NOMO-1 treated with DMSO at 0.1 percent for 48 hours (cell line): ENCODE measurements around the gene PUSL1.

ENCODE experiments used
- DNase-seq: peaks from one replicate; lab custom pipeline; 2025; ENCODE audit not compliant: unreplicated experiment; lab: John Stamatoyannopoulos, UW

The PUSL1 gene, protein sequence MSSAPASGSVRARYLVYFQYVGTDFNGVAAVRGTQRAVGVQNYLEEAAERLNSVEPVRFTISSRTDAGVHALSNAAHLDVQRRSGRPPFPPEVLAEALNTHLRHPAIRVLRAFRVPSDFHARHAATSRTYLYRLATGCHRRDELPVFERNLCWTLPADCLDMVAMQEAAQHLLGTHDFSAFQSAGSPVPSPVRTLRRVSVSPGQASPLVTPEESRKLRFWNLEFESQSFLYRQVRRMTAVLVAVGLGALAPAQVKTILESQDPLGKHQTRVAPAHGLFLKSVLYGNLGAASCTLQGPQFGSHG

DNA sequence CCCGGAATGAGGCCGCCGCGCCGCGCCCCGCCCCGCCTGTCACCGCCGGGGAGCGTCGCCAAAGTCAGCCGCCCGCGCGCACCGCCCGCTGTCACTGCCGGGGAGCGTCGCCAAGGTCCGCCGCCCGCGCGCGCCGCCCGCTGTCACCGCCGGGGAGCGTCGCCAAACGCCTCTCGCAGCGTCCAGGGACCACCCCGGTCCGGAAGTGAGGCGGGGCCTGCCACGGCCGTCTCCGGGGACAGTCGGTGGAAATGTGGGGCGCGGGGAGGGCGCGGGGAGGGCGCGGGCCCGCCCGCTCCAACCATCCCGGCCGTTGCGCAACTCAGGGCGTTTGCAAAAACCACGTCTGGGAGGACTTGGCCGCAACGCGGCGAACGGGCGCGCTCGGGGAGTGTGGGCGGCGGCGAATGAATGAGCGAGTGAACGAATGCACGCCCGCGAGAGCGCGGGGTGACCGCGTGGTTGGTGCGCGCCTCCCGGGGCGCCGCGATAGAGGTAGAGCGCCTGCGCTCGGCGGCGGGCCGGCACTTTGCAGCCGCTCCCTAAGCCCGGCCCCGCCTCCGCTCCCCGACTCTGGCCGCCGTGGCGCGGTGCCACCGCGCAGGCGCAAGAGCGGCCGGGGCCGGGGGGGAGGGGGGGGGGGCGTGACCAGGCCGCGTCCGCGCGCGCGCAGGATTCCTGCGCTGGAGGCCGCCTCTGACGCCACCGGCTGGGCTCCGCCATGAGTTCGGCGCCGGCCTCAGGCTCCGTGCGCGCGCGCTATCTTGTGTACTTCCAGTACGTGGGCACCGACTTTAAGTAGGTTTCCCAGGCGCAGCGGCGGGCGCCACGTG is at the start of gene PUSL1, which contains the start of gene ACAP3:
Gene PUSL1 (plus strand): TSS at position 675 of the 833 bp plus-strand sequence. CDS start 47 bp downstream, at position 722.
Gene ACAP3 (minus strand): TSS at position 8 of the 833 bp plus-strand sequence. CDS start 115 bp downstream, outside the sequence.
- peak; percentile 92 for DNase-seq

DNA sequence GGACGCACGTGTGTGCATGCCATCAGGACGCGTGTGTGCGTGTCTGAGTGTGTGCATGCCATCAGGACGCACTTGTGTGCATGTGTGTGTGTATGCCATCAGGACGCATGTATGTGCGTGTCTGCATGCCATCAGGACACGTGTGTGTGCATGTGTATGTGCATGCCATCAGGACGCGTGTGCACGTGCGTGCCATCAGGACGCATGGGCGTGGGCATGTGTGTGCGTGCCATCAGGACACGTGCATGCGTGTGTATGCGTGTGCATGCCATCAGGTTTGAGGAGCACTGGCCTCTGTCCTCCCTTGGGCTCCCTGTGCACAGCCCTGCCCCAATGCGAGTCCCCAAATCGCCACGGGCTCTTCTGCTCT is 49.3 kb upstream of the PUSL1 start:
- DNase-seq, result no peak

DNA sequence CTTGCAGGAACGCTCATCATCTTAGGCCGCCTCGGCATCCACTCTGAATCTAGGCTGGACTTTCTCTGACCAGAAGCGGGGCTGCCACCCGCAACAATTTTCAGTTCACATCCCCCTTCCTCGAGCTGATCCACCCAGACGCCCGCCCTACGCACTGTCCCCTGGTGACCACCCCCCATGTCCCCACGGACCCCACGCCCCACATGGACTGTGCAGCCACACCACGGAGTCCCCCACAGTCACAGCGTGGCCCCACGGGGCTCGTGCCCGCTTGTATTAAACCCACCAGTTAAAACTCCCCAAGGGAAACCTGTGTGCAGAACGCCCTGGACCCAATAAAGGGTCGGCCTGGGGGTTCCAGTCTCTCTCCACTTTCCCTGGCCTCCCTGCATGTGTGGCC is 48.9 kb upstream of the PUSL1 start:
- DNase-seq, result no peak

DNA sequence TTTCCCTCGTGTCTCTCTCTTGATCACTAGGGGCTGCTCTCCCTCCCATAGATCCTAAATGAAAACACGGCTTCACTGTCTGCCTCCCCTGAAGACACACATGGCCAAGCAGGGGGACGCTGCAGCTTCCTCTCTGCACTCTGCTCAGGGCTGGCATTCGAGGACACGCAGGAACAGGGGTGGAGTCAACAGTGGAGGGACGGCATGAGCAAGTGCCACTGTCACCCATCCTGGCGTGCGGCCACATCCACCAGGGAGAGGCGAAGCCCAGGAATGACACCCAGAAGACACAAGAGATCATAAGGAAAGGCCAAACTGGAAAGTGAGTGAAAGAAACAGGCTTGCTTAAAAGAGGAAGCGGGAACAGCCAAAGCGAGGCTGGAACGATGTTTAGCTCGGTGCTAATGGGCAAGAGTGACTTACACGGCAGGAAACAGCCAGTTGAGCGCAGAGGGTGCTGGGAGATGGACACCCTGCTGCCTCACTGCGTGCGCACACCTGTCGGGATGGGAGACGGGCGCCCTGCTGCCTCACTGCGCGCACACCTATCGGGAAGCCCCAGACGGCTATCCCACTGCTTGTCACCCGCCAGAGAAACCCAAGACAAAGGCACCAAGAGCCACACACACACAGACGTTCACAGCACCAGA is 48.3 kb upstream of the PUSL1 start:
- peak; percentile 81 for DNase-seq

DNA sequence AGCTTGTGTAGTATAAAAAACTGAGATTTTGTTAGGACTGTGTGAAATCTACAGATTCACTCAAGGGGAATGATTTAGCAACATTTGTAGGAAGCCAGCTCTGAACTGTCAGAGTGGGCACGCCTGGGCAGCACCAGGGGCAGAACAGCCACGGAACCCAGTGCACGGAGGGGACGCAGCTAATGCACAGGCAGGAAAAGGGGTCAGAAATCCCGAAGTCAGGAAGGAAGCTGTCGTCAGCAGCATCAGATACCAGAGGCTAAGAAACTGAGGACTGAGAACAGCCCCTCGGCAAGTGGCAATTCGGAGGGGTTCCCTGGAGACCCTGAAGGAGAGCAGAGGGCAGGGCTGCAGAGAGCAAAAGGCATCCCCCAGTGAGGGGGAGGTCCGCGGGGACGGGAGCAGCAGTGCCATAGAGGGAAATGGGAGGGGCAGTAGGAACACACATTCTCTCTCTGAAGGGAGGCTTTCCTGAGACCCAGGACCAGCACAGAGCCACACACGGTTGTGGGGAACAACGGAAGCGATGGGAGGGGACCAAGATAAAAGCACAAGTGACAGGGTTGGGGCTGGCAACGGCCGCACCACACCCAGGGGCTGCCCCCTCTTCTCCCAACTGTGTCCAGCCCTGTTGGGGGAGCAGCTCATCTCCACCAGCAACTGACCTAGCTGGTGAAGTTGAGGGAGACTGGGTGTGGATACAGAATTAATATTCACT is 47.4 kb upstream of the PUSL1 start:
- no peak for DNase-seq

DNA sequence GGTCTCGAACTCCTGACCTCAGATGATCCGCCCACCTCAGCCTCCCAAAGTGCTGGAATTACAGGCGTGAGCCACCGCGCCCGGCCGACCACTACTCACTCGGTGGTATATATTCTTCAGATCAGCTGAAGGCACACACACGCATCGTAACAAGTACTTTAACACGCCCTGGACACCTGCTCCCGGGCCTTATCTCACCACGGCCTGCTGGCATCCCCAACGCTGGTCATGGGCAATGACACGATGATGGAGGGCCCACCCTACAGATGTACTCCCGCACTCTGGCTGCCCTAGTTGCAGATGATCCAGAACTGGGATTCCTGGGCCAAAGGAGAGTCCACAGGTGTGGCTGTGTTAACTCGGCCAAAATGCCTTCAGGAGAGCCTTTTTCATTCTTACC is 46.3 kb upstream of the PUSL1 start:
- DNase-seq, result no peak

DNA sequence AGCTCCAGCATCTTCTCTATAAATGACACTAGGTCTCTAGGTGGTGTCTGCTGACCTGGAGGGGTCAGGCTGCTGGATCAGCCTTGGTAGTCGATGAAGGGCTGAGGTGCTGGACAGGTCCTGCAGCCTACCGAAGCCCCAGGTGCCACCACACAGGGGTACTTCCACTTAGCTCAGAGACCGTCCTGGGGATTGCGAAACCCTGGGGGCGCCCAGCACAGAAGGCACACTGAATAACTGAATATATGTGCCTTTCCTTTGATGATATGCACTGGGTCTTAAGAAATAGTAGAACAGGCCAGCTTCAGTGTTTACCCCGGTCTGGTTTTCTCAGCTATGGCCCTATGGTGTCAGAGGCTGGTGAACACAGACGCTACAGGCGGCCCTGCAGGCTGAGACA is 45.6 kb upstream of the PUSL1 start:
- no peak for DNase-seq

DNA sequence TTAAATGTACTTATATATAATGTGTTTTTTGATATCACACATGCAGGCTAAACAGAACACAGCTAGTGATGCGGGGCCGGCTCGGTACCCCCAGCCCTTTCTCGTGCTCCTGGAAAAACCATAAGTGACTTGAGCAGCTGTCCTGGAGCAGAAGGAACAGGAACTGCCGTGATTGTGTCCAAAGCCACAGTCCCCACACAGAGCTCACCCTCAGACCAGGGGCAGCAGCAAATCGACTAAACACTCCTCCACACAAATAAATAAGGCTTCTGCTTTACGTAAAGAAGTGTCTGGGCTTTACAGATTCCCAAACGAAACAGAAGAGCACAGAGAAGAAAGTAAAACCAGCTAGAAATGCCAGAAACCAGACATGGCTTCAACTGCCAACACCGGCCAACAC is 44.4 kb upstream of the PUSL1 start:
- DNase-seq, result no peak

DNA sequence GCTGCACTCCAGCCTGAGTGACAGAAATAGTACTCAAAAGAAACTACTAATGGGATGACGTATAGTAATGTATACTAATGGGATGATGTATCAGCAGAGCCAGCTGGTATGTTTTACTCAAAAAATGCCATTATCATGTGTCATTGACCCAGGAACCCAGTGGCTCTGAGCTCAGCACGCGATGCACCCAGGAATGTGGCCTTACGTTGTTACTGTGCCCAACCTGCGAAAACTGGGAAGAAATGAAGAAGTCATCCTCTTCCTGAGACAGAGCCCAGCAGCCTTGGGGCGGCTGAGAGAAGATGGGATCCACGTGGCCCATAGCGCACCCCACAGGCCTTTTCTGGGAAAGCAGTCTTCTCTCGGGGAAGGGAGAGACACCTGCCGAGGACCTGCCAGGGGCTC is 43.5 kb upstream of the PUSL1 start:
- no peak for DNase-seq

DNA sequence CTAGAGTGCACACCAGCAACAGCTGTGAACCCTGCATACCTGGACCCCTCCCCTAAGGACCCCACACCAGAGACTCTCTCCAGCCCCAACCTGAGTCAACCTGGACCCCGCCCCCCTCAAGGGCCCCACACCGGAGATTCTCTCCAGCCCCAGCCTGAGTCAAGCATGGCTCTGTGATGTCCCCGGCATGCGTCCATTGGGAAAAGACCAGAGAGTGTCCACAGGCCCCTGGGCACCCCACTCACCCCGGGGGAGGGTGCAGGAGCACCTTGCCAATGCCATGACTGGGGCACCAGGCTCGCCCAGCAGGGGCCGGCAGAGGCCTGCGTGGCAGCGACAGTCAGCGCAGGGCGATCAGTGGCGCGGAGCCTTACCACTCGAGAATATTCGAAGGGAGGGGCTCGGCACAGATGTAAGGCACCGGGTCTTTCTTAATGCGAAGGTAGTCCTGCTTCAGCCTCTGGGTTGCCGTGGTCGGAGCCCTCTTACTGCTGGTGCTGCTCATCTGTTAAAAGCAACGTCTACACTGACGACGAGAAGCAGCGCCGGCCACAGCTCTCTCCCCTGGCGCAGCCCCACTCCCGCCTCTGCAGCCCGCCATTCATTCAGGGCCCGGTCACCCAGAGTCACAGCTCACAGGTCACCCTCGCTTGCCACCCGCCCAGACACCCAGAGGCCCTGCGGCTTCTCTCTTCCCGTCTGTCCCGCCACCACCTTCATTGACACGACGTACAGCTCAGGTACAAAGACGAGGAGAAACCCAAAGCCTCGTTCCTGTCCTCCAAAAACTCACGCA is 40.7 kb upstream of the PUSL1 start:
- DNase-seq, result no peak

DNA sequence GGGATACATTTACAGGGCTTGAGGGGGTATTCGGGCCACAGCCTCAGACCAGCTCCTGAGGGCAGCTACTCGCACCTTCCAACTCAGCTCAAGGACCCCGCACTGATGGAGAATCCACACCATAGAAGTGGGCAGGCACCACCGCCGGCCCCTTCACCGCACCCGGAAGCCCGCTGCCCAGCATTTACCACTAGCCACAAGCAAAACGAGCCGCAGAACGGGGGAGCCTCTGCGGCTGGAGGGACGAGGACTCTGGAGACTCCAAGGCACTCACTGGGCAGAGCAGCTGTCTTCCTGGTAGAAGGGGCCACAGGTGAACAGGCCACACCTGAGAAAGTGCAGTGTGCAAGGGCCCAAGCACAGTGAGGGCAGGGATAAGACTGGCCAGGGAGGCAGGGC is 40.1 kb upstream of the PUSL1 start:
- no peak for DNase-seq

DNA sequence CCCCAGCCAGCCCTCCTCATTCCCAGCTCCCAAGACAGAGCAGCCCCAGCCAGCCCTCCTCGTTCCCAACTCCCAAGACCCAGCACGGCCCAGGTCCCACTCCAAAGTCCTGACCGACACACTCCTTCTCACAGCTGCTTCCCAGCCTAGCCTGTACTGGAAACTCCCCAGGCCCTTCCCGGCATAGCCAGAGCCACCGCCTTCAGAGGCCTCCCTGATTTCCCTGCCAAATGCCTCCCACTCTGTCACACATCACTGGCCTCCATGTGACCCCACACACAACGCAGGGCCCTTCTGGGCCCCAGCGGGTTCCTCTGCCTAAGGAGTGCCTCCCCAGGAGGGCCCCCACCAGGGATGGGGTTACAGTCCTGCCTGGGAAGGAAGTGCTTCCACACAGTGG is 37.6 kb upstream of the PUSL1 start:
- no peak for DNase-seq

DNA sequence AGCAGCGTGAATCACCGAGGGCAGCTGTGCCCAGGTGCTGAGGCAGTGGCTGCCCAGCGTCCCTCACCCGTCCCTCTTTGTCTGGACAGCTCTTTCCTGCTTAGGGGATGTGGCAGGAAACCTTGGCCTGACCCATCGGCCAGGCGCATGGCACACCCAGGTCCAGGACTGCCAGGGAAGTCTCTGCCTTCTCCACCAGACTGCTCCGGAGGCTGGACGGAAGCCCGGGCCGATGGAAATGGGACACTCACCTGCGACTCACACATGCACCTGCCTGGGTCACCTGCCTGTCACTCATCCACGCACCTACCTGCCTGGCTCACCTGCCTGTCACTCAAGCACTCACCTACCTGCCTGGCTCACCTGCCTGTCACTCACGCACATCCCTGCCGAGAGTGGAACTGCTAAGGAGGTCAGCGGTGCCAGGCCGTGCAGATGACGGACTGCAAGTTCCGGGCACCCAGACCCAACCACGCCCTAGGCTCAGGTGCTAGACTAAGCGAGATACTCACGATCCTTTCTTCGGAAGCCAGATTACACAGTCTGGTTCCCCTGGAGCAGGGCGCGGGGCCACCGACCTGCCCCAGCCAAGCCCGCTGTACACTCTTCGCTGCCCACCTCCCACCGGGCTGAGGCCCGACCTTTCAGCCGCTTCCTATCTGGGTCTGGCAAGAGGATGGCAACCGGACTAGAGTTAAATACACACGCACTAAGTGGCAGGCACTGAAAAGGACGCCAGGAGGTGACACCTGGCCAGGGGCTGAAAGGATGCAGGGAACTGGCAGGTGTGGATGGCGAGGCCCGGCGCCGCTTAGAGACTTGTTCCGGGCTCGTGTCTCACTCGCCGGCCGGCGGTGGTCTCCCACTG is 35.8 kb upstream of the PUSL1 start:
- no peak for DNase-seq

DNA sequence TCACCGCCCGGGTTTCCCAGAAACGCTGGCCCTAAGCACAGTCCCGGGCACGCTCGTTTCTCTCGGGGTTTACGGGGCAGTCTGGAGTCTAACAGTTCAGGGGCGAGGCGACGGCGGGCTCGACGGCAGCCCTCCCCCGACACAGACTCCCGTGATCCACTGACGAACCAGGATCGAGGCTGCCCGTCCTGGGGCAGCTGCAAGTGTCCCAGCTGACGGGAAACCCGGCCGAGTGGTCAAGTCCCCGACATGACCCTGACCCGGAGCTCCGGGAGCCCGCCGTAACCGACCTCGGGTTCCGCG is 35.2 kb upstream of the PUSL1 start:
- no peak for DNase-seq

DNA sequence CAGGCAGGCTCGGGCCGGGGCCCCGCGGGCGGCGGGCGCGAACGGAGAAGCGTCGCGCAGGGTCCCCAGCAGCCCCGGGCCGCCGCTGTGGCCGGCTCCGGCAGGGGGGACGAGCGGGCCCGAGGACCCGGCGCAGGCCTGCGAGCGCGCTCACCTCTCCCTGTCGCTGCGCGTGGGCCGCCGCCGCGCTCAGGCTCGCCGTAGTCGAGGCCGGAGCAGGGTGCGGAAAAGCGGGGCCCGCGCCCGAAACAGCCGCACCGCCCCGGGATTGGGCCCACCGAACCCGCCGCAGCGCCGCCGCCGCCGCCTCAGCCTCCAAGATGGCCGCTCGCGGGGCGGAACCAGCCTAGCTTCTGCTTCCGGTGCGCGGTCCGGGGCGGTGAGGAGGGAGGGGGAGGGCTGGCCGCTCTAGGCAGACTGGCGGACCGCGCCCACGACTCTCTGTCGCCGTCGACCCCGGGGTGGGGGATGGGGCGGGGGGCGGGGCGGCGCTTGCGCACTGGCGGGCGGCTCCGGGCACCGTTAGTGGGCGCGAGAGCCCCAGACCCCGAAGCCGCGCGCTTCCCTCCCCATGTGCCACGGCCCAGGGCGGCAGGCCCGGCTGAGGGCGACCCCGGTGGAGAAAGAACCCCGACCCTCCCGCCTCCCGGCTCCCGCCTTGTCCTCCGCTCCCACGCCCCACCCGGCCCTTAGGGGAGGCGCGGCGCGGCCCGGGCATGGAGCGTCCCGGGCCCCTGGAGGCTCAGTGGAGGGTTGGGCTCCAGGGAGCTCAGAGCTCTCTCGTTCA is 34.7 kb upstream of the PUSL1 start, which contains the start of gene UBE2J2:
Gene UBE2J2 (minus strand): TSS at position 343 of the 787 bp plus-strand sequence. CDS start 5,862 bp downstream, outside the sequence.
- DNase-seq, result peak; percentile 82

DNA sequence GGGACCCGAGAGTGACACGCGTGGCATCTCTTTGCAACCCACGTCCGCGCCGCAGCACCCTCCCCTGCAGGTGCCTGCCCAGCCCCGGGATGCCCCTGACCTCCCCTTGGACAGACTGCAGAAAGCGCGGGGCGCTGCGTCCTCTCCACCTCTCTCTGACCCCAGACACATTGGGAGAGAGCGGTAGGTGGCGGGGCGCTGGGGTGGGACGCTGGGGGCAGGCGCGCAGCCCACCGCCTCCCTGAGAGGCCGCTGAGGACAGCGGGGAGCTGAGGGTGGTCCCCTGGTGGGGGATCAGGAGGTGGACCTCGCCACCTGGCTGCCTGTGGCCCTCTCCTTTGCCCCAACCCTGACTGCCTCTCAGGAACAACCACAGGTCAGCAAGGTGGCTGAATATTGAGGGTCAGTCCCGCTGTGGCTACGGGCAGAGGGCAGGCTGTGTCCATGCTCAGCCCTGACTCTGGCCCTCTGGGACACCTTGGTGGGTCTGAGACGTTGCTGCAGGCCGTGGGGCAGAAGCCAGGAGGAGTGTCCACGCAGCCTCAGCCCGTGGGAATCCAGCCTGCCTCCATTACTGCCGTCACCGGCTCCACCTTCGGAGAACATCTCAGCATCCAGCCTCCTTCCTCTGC is 34.0 kb upstream of the PUSL1 start:
- DNase-seq, result no peak

DNA sequence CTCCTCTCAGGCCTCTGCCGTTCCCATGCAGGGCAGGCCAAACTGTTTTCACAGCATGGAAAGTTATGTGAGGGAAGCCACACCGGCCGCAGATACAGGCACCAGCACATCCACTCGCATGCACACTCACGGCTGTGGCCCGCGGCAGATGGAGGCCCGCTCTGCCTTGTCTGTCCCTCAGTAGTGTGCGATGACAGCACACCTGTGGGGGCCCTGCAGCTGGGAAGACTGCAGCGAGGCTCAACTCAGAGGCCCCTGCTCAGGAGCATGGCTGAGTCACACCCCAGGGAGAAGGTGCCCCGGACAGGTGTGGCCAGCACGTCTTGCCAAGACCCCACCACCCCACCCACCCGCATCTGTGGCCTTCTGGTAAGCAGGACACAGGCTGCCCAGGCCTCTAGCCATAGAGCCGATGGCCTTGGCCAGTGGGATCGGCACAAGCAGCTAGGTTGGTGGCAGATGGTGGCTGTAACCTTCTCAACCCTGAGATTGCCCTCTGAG is 33.4 kb upstream of the PUSL1 start:
- DNase-seq, result no peak

DNA sequence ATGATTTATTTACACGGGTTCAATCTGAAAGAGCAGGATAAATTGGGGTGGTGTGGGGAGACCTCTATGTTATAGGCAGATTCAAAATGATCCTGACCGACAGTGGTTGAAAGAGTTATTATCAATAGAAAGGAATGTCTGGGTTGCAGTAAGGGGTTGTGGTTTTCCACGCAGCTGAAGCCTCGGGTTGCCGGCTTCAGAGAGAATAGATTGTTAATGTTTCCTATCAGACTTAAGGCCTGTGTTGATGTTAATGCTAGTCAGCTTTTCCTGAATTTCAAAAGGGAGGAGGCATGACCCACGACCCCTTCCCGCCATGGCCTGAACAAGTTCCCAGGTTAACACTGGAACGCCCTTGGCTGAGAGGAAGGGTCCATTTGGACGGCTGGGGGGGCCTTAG is 32.6 kb upstream of the PUSL1 start:
- DNase-seq, result no peak
